HCT116 (cell line): Measurements from ENCODE around the gene AAMDC. TPM values are rescaled to one million over a fixed set of nuclear protein-coding genes. Genes with fewer than 3 reads are reported as not detected.
"Not testable (repeated sequence)": the region's sequence is repeated elsewhere in the genome, so short reads cannot be mapped to it uniquely, and the experiment has no call there.

Source experiments
- ATAC-seq: fragments of 200-7000 bp; cut with Tn5 transposase; 2 replicates; pipeline ENCODE4 v1.9.1; 2020; ENCODE audit warnings: mild to moderate bottlenecking, moderate library complexity
- BruUV-seq: library from RNA; stranded (reverse); fragments of 400-500 nt; replicated peaks from 2 replicates; lab custom pipeline; 2021; lab: Mats Ljungman, UMichigan
- CTCF ChIA-PET: fragments of 300-600 bp; sonication (Branson Sonifier 250); formaldehyde crosslinking; loops from one replicate; lab custom pipeline; 2021; ENCODE audit warnings: antibody characterized with exemption; lab: Charles Lee
- POLR2A ChIA-PET: fragments of 300-600, 350-600 bp; sonication (Branson Sonifier 250); formaldehyde crosslinking; loops from one replicate; lab custom pipeline; 2021; ENCODE audit warnings: antibody characterized with exemption; lab: Charles Lee
- RAD21 ChIA-PET, 2 experiments: fragments of 300-600 bp; sonication (Branson Sonifier 250); formaldehyde crosslinking; loops; one replicate each; lab custom pipeline; 2023; ENCODE audit warnings: low total read pairs in 2 of 2; ENCODE audit not compliant: uncharacterized antibody in 2 of 2, unreplicated experiment in 2 of 2, low non-redundant PET in 1 of 2; lab: Charles Lee
- DNase-seq: peaks from one replicate; pipeline ENCODE4 v3.0.0-alpha.2; 2010; ENCODE audit warnings: low read depth, low spot score
- H2AFZ ChIP-seq: fragments of 200-600 bp; shearing (Covaris generic), sonication (generic); 2 replicates; pipeline ENCODE4 v1.6.1; 2017; ENCODE audit warnings: low read depth, mixed run types, mixed read lengths, antibody characterized with exemption, low read length; ENCODE audit not compliant: poor library complexity, severe bottlenecking
- H3K27ac ChIP-seq: 2 replicates; pipeline ENCODE4 v1.5.1; 2012; ENCODE audit warnings: low read depth, low read length
- H3K27me3 ChIP-seq: fragments of 200-600 bp; sonication (generic); 2 replicates; pipeline ENCODE4 v1.6.1; 2016; ENCODE audit warnings: mixed run types, low read length, mixed read lengths; ENCODE audit not compliant: insufficient read depth
- H3K36me3 ChIP-seq, 2 experiments: fragments of 200-500 bp in 1 of 2; fragments of 200-600 bp in 1 of 2; sonication (Bioruptor generic) in 1 of 2; sonication (generic) in 1 of 2; 2 replicates each; pipeline versions ENCODE4 v1.5.1 to v1.6.1; 2014 to 2016; ENCODE audit warnings: low read length in 2 of 2, inconsistent platforms in 1 of 2, mixed read lengths in 1 of 2, mixed run types in 1 of 2; ENCODE audit not compliant: insufficient read depth in 2 of 2, control insufficient read depth in 1 of 2
- H3K4me1 ChIP-seq, 2 experiments: fragments of 200-600 bp in 1 of 2; sonication (generic) in 1 of 2; 2 replicates each; pipeline versions ENCODE4 v1.5.1 to v1.6.1; 2012 to 2017; ENCODE audit warnings: low read length in 2 of 2, inconsistent platforms in 1 of 2, mild to moderate bottlenecking in 1 of 2, mixed read lengths in 1 of 2, mixed run types in 1 of 2, moderate library complexity in 1 of 2; ENCODE audit not compliant: insufficient read depth in 2 of 2, control insufficient read depth in 1 of 2
- H3K4me2 ChIP-seq: fragments of 200-600 bp; sonication (generic); 2 replicates; pipeline ENCODE4 v1.6.1; 2017; ENCODE audit warnings: mixed run types, low read length, mixed read lengths
- H3K4me3 ChIP-seq, 2 experiments: fragments of 200-600 bp in 1 of 2; sonication (generic) in 1 of 2; replicated peaks in 1 of 2; 2 replicates each; pipeline ENCODE4 v1.5.1; 2011 to 2016; ENCODE audit warnings: low read length in 2 of 2, control low read depth in 1 of 2, low read depth in 1 of 2, mild to moderate bottlenecking in 1 of 2, mixed read lengths in 1 of 2, mixed run types in 1 of 2
- H3K79me2 ChIP-seq: fragments of 200-600 bp; sonication (generic); 2 replicates; pipeline ENCODE4 v1.6.1; 2017; ENCODE audit warnings: mild to moderate bottlenecking, mixed run types, low read length, moderate library complexity, mixed read lengths; ENCODE audit not compliant: insufficient read depth
- H3K9ac ChIP-seq: fragments of 200-600 bp; sonication (generic); 2 replicates; pipeline ENCODE4 v1.6.1; 2016; ENCODE audit warnings: low read length, mixed read lengths
- H3K9me2 ChIP-seq: fragments of 200-600 bp; sonication (generic), shearing (Covaris generic); 2 replicates; pipeline ENCODE4 v1.6.1; 2017; ENCODE audit warnings: mixed run types, mild to moderate bottlenecking, moderate library complexity; ENCODE audit not compliant: insufficient read depth
- H3K9me3 ChIP-seq, 2 experiments: fragments of 200-500 bp in 1 of 2; fragments of 200-600 bp in 1 of 2; sonication (Bioruptor generic) in 1 of 2; sonication (generic) in 1 of 2; 2 replicates each; pipeline ENCODE4 v1.6.1; 2014 to 2017; ENCODE audit warnings: low read length in 2 of 2, mixed read lengths in 2 of 2, inconsistent platforms in 1 of 2, low read depth in 1 of 2, mild to moderate bottlenecking in 1 of 2, mixed run types in 1 of 2, moderate library complexity in 1 of 2; ENCODE audit not compliant: control insufficient read depth in 1 of 2, insufficient read depth in 1 of 2
- H4K20me1 ChIP-seq: fragments of 200-600 bp; sonication (generic), shearing (Covaris generic); 2 replicates; pipeline ENCODE4 v1.6.1; 2017; ENCODE audit warnings: mixed run types, mild to moderate bottlenecking, moderate library complexity; ENCODE audit not compliant: insufficient read depth
- ATF3 ChIP-seq: IDR thresholded peaks from 2 replicates; pipeline ENCODE4 v1.6.1; 2012
- CBX3 ChIP-seq: IDR thresholded peaks from 2 replicates; pipeline ENCODE4 v1.6.1; 2012; ENCODE audit warnings: low read depth
- CEBPB ChIP-seq: IDR thresholded peaks from 2 replicates; pipeline ENCODE4 v1.6.1; 2012; ENCODE audit warnings: low read depth
- CTCF ChIP-seq, 3 experiments: fragments of 200-600 bp in 1 of 3; sonication (generic) in 1 of 3; IDR thresholded peaks in 2 of 3; conservative IDR thresholded peaks in 1 of 3; 2 replicates each; pipeline ENCODE4 v1.5.1; 2012 to 2017; ENCODE audit warnings: low read depth in 2 of 3, low read length in 2 of 3, antibody characterized with exemption in 1 of 3, borderline replicate concordance in 1 of 3, control low read depth in 1 of 3, mild to moderate bottlenecking in 1 of 3, mixed read lengths in 1 of 3, mixed run types in 1 of 3, moderate library complexity in 1 of 3; ENCODE audit not compliant: insufficient read depth in 1 of 3
- ELF1 ChIP-seq: IDR thresholded peaks from 2 replicates; pipeline ENCODE4 v1.6.1; 2012; ENCODE audit warnings: low read depth, borderline replicate concordance
- EZH2 ChIP-seq: fragments of 200-600 bp; sonication (generic); IDR thresholded peaks from 2 replicates; pipeline ENCODE4 v1.6.1; 2017; ENCODE audit warnings: antibody characterized with exemption, mixed run types
- EZH2phosphoT487 ChIP-seq: fragments of 200-600 bp; IDR thresholded peaks from 2 replicates; pipeline ENCODE4 v1.6.1; 2018; ENCODE audit warnings: antibody characterized with exemption, borderline replicate concordance
- FOSL1 ChIP-seq: IDR thresholded peaks from 2 replicates; pipeline ENCODE4 v1.6.1; 2012; ENCODE audit warnings: low read depth
- JUND ChIP-seq: IDR thresholded peaks from 2 replicates; pipeline ENCODE4 v1.6.1; 2012
- MAX ChIP-seq: IDR thresholded peaks from 2 replicates; pipeline ENCODE4 v1.6.1; 2012
- POLR2A ChIP-seq: IDR thresholded peaks from 2 replicates; pipeline ENCODE4 v1.7.0; 2011; ENCODE audit warnings: borderline replicate concordance; ENCODE audit not compliant: insufficient read depth, insufficient read length; ENCODE audit errors: extremely low read depth
- POLR2AphosphoS5 ChIP-seq: IDR thresholded peaks from 2 replicates; pipeline ENCODE4 v1.6.1; 2011; ENCODE audit warnings: mild to moderate bottlenecking, low read depth, low read length, moderate library complexity
- RAD21 ChIP-seq: IDR thresholded peaks from 2 replicates; pipeline ENCODE4 v1.6.1; 2012; ENCODE audit warnings: low read depth, mild to moderate bottlenecking
- SIN3A ChIP-seq: IDR thresholded peaks from 2 replicates; pipeline ENCODE4 v1.6.1; 2012; ENCODE audit warnings: low read depth
- SP1 ChIP-seq: IDR thresholded peaks from 2 replicates; pipeline ENCODE4 v1.6.1; 2012; ENCODE audit warnings: low read depth
- SRF ChIP-seq: IDR thresholded peaks from 2 replicates; pipeline ENCODE4 v1.6.1; 2012; ENCODE audit warnings: low read depth
- YY1 ChIP-seq: IDR thresholded peaks from 2 replicates; pipeline ENCODE4 v1.6.1; 2011; ENCODE audit warnings: low read length, low read depth, moderate library complexity, mild to moderate bottlenecking; ENCODE audit not compliant: insufficient replicate concordance; ENCODE audit errors: extremely low read depth
- ZBTB33 ChIP-seq: IDR thresholded peaks from 2 replicates; pipeline ENCODE4 v1.6.1; 2011; ENCODE audit warnings: mild to moderate bottlenecking, low read length, moderate library complexity; ENCODE audit not compliant: insufficient replicate concordance; ENCODE audit errors: extremely low read depth
- ZNF274 ChIP-seq: fragments of 200-500 bp; sonication (Bioruptor generic); IDR thresholded peaks from 2 replicates; pipeline ENCODE4 v1.6.1; 2014; ENCODE audit warnings: mild to moderate bottlenecking, low read depth, low read length, inconsistent platforms
- intact Hi-C: fragments of 100-400 bp; cut with micrococcal nuclease; formaldehyde crosslinking; loops from 2 replicates; pipeline ENCODE4 v1.10.0; 2022
- total RNA-seq: library from RNA; stranded (reverse); gene quantifications from one replicate; pipeline ENCODE4 v1.2.1, GENCODE V29; 2021; ENCODE audit not compliant: unreplicated experiment

AAMDC gene
- total RNA-seq, 1 experiment from 2014 or later: 11.2 TPM

- H3K27ac ChIP-seq: no peak overlapping the region
- no peak for ATAC-seq
- no peak overlapping the region for H2AFZ ChIP-seq
- no peak overlapping the region for H3K4me3 ChIP-seq
- ChIA-PET POLR2A (no interaction called here), CTCF (no interaction called here)
- no peaks in the 10 kb centered on the region for H3K9me2 ChIP-seq
- H4K20me1 ChIP-seq: no peaks in the 10 kb centered on the region
- no peak overlapping the region for H3K9ac ChIP-seq
- no peaks in the 10 kb centered on the region for H3K79me2 ChIP-seq
- TF ChIP-seq POLR2A (no peak), SP1 (no peak), RAD21 (no peak), ELF1 (no peak), JUND (no peak), SRF (no peak), EZH2phosphoT487 (no peak), CBX3 (no peak; the same call in 1 of the 2 replicates), YY1 (no peak), FOSL1 (no peak), ATF3 (no peak), SIN3A (no peak), ZNF274 (no peak), EZH2 (no peak), POLR2AphosphoS5 (no peak), CEBPB (no peak), MAX (no peak), CTCF (IDR thresholded peaks at IDR 0.05 in 2 of 3, conservative IDR thresholded peaks at IDR 0.05 in 1 of 3; ENCODE audit: borderline replicate concordance in 1 of 3, insufficient read depth in 1 of 3, low read depth in 2 of 3, low read length in 2 of 3) (no peak), ZBTB33 (no peak)
- TF ChIP-seq, all 23 proteins: peak for 0
- no peak for DNase-seq
- RAD21 ChIA-PET: no interaction called here
- peaks cover 0 to 5% of the 10 kb centered on the region in 2 experiments; a peak in 1 of 4 replicates for H3K36me3 ChIP-seq
- BruUV-seq: no TSS peak
- H3K4me2 ChIP-seq: no peak overlapping the region
- no peaks in the 10 kb centered on the region for H3K27me3 ChIP-seq
- intact Hi-C loops: no loop called here
- H3K9me3 ChIP-seq: peaks cover 9% of the 10 kb centered on the region in 2 experiments; a peak in 2 of 4 replicates
- no peaks in the 10 kb centered on the region for H3K4me1 ChIP-seq
Observed at GRCh38 chr11:77854838-77855237, 33.9 kb downstream of the AAMDC start.

GRCh38 chr11:77857906-77858457 lies 37.0 kb downstream of the AAMDC start:
- H3K9me3 ChIP-seq, ATAC-seq, CTCF ChIA-PET, H2AFZ ChIP-seq, intact Hi-C loops, H3K4me2 ChIP-seq, H3K9ac ChIP-seq, H3K9me2 ChIP-seq, DNase-seq, POLR2A ChIA-PET, H3K27me3 ChIP-seq, H3K36me3 ChIP-seq, RAD21 ChIA-PET, H3K4me3 ChIP-seq, H4K20me1 ChIP-seq, BruUV-seq, H3K79me2 ChIP-seq, H3K27ac ChIP-seq, H3K4me1 ChIP-seq: not testable (repeated sequence)
